Stomach (tissue), 9 donors: Measurements from ENCODE around the gene ADCY7. TPM values are rescaled to one million over a fixed set of nuclear protein-coding genes. Genes with fewer than 3 reads are reported as not detected.

Source experiments
- DNase-seq, 2 donors: peaks; one replicate each; pipeline versions ENCODE4 v3.0.0 to v3.0.0-alpha.2; 2013 to 2019
- H3K27ac ChIP-seq, 5 donors: fragments of 200-600 bp in 4 of 5; sonication (generic) in 4 of 5; one replicate each; pipeline ENCODE4 v1.5.1; 2013 to 2019; ENCODE audit warnings: mild to moderate bottlenecking in 1 of 5, moderate library complexity in 1 of 5
- H3K27me3 ChIP-seq, 3 donors: fragments of 200-600 bp; sonication (generic); one replicate each; pipeline ENCODE4 v1.5.1; 2017 to 2019; ENCODE audit warnings: mixed run types in 1 of 3
- H3K36me3 ChIP-seq, 4 donors: fragments of 200-600 bp; sonication (generic); 1 replicate in 3 of 4; 2 replicates in 1 of 4; pipeline ENCODE4 v1.5.1; 2016 to 2019
- H3K4me1 ChIP-seq, 4 donors: fragments of 200-600 bp; sonication (generic); one replicate each; pipeline ENCODE4 v1.5.1; 2016 to 2019
- H3K4me3 ChIP-seq, 4 donors: fragments of 200-600 bp; sonication (generic) in 3 of 4; one replicate each; pipeline ENCODE4 v1.5.1; 2016 to 2019; ENCODE audit warnings: mild to moderate bottlenecking in 1 of 4
- H3K9me3 ChIP-seq, 4 donors: fragments of 200-600 bp; sonication (generic); one replicate each; pipeline ENCODE4 v1.5.1; 2016 to 2019
- CTCF ChIP-seq, 7 experiments: fragments of 450-650 bp in 4 of 7; fragments of 200-600 bp in 3 of 7; sonication (generic) in 3 of 7; IDR thresholded peaks; one replicate each; pipeline ENCODE4 v1.5.1; 2016 to 2019; ENCODE audit warnings: antibody characterized with exemption in 7 of 7, control low read depth in 2 of 7, mild to moderate bottlenecking in 1 of 7
- EP300 ChIP-seq: sonication (generic); formaldehyde crosslinking; IDR thresholded peaks from one replicate; pipeline ENCODE4 v1.6.1; 2017; ENCODE audit warnings: antibody characterized with exemption
- POLR2A ChIP-seq, 4 donors: fragments of 450-650 bp; IDR thresholded peaks; one replicate each; pipeline ENCODE4 v1.6.1; 2016; ENCODE audit warnings: antibody characterized with exemption in 4 of 4, control low read depth in 2 of 4, mild to moderate bottlenecking in 1 of 4, moderate library complexity in 1 of 4
- POLR2AphosphoS5 ChIP-seq, 3 donors: sonication (generic); formaldehyde crosslinking; IDR thresholded peaks; one replicate each; pipeline ENCODE4 v1.6.1; 2016; ENCODE audit warnings: antibody characterized with exemption in 3 of 3
- WGBS, 5 donors: extraction: QIAGEN DNeasy Blood & Tissue Kit in 3 of 5; methylation state at CpG; one replicate each; pipeline versions ENCODE4 v1.1.5 to v1.1.7; 2013 to 2018; 5-methylcytosine and 5-hydroxymethylcytosine counted together
- intact Hi-C: fragments of 100-400 bp; cut with DNase I; formaldehyde crosslinking; loops from one replicate; pipeline ENCODE4 v1.15.1; 2023; ENCODE audit warnings: low total_unique reads
- polyA plus RNA-seq, 3 donors: library from polyadenylated mRNA; stranded (reverse); fragments of 200-250 nt; gene quantifications; one replicate each; pipeline ENCODE4 v1.2.3, GENCODE V29; 2013
- total RNA-seq, 5 donors: library from RNA; depleted of rRNA; stranded (reverse); fragments of >200 nt; gene quantifications; one replicate each; pipeline versions ENCODE4 v1.1.0 to v1.2.3, GENCODE V29; 2014 to 2016
- donor health status: healthy with polysubstance abuse.
- donor health status: Bipolar disorder and iron deficiency.
- donor health status: healthy.

The ADCY7 gene
- total and polyA plus RNA-seq, 8 donors: 0.76 to 216 (median 16.5) TPM

DNA sequence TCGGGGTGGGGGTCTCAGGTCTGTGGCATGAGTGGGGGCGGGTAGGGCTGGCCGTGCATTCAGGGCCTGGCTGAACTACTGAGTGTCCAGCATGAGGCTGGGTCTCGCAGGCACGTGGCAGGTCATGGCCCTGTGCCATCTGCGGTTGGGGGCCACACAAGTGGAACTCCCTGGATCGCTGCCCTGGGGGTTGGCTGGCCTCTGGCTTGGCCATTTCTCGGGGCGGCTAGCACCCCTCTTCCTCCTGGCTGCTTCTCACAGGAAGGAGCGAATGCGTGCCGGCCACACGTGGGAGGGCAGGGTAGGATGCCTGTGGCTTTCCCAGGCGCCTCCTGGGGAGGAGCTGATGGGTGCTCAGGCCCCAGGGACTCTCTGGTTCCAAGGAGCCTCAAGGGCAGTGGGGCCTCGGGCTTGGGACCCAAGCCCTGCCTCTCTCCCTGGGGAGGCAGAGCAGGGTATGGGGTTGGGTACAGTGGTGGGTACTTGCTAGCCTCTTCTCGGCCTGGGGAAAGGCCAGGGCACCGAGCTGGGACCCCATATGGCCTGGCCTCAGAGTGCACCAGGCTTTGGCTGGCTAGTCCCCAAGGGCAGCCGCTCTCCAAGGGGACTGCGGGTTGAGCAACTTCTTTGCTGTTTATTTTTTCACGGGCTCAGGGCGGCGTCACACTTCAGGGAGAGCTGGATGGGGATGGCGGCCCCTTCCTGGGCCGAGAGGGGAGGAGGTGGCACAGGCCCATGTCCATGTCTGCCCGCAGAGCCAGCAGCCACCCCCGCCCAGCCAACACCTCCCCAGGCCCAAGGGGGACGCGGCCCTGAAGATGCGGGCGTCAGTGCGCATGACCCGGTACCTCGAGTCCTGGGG is 37.5 kb downstream of the ADCY7 start:
- no peaks in the 10 kb centered on the region for H3K27me3 ChIP-seq
- H3K9me3 ChIP-seq: no peaks in the 10 kb centered on the region
- peaks cover 0 to 70% (median 31%) of the 10 kb centered on the region in 4 donors for H3K36me3 ChIP-seq
- WGBS, 5 donors: 78 to 92% (median 85%) methylated on average over 12 to 33 of the region's 33 CpGs
- TF ChIP-seq CTCF (IDR thresholded peaks at IDR 0.05): no peak
- no peak for TF ChIP-seq POLR2A (IDR thresholded peaks at IDR 0.05)
- no peak for TF ChIP-seq EP300
- TF ChIP-seq POLR2AphosphoS5 (IDR thresholded peaks at IDR 0.05): no peak
- H3K4me1 ChIP-seq: peaks cover 9 to 25% (median 12%) of the 10 kb centered on the region in 4 donors
- peak in 1 of 2 donors; percentile 30 for DNase-seq
- intact Hi-C loops: no loop called here
- peak overlapping the region in 1 of 5 donors; percentile 17 for H3K27ac ChIP-seq
- H3K4me3 ChIP-seq: no peak overlapping the region

- Histone ChIP-seq H3K36me3 (peaks cover 0 to 61% (median 22%) of the 10 kb centered on the region in 4 donors), H3K4me3 (no peak overlapping the region), H3K27ac (no peak overlapping the region), H3K9me3 (no peaks in the 10 kb centered on the region), H3K4me1 (peaks cover 10 to 31% (median 15%) of the 10 kb centered on the region in 4 donors), H3K27me3 (no peaks in the 10 kb centered on the region)
- intact Hi-C loops: no loop called here
- WGBS, 5 donors: 90 to 97% (median 95%) methylated on average over 12 to 25 of the region's 25 CpGs
- no peak for TF ChIP-seq EP300
- TF ChIP-seq POLR2A (IDR thresholded peaks at IDR 0.05): no peak
- peak in 1 of 2 donors; percentile 2 for DNase-seq
Measured at GRCh38 chr16:50304467-50305440, 38.4 kb downstream of the ADCY7 start.

GRCh38 chr16:50305441-50306061 is 39.2 kb downstream of the ADCY7 start:
- intact Hi-C loops: no loop called here
- Histone ChIP-seq H3K27ac (no peak overlapping the region), H3K27me3 (no peaks in the 10 kb centered on the region), H3K9me3 (no peaks in the 10 kb centered on the region), H3K4me3 (no peak overlapping the region), H3K36me3 (peaks cover 0 to 59% (median 21%) of the 10 kb centered on the region in 4 donors), H3K4me1 (peaks cover 10 to 33% (median 16%) of the 10 kb centered on the region in 4 donors)
- TF ChIP-seq EP300 (no peak), CTCF (IDR thresholded peaks at IDR 0.05) (no peak)
- WGBS, 5 donors: 88 to 96% (median 90%) methylated on average over 18 to 21 of the region's 21 CpGs
- peak in 1 of 2 donors; percentile 5 for DNase-seq

DNA sequence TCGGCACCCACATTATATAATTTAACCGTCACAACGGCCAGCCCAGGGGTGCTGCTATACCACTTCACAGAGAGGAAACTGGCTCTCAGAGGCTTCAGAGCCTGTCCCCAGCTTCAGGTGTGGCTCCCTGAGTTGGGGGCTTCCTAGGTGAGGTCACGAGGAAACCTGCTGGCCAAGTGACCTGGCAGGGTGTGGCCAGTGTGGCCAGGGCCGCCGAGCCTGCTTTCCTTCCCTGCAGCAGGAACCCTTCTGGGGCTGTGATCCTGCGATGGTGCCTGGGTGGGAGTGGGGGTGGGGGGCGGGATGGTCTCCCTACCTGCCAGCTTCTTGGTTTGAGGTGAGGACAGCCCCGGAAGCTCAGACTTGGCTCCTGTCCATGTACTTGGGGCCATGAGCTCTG is 39.9 kb downstream of the ADCY7 start:
- WGBS, 5 donors: 59 to 75% (median 71%) methylated on average over 6 to 9 of the region's 9 CpGs
- H3K27ac ChIP-seq: no peak overlapping the region
- TF ChIP-seq CTCF (IDR thresholded peaks at IDR 0.05) (no peak), POLR2AphosphoS5 (IDR thresholded peaks at IDR 0.05) (no peak), EP300 (no peak), POLR2A (IDR thresholded peaks at IDR 0.05) (no peak)
- intact Hi-C loops: no loop called here
- H3K9me3 ChIP-seq: no peaks in the 10 kb centered on the region
- H3K4me1 ChIP-seq: peaks cover 10 to 28% (median 16%) of the 10 kb centered on the region in 4 donors
- no peaks in the 10 kb centered on the region for H3K27me3 ChIP-seq
- H3K36me3 ChIP-seq: peaks cover 0 to 56% (median 19%) of the 10 kb centered on the region in 4 donors
- DNase-seq: peak; percentile 14 to 17
- H3K4me3 ChIP-seq: no peak overlapping the region
